CMK (cell line): ENCODE results near the gene NELL1.

Experiments used
- DNase-seq: peaks from one replicate; pipeline ENCODE4 v3.0.0-alpha.2; 2010; ENCODE audit warnings: low read depth

The NELL1 gene

DNA sequence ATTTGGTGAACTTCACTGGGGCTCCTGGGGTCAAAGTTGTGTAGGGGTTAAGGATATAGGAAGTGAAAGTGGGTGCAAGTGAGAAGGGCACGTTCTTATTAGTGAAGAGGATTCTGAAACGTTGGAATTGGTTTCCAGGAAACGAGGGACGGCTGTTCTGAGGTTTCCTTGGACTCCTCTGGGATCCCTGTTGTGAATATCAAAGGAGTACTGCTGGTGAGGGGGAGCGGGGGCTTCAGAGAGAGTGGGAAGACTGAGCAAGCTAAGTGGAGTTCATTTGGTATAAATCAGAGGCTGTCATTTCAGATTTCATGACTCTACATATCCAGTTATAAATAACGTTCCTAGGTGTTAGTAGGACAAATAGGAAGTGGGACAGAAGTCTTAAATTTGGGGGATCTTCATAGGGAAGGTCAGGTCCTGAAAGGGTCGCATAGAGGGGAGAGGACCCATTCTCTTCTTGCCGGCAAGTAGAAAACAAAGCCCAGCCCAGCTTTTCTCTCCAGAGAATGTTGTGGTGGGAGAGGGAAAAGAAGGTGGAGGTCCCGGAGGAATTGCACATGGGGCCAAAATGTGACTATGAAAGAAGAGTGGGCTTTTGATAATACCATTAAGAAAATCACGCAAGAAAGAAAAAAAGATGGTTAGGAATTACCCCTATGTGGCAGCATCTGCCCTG is 1.1 kb upstream of the NELL1 start:
- DNase-seq = no peak

DNA sequence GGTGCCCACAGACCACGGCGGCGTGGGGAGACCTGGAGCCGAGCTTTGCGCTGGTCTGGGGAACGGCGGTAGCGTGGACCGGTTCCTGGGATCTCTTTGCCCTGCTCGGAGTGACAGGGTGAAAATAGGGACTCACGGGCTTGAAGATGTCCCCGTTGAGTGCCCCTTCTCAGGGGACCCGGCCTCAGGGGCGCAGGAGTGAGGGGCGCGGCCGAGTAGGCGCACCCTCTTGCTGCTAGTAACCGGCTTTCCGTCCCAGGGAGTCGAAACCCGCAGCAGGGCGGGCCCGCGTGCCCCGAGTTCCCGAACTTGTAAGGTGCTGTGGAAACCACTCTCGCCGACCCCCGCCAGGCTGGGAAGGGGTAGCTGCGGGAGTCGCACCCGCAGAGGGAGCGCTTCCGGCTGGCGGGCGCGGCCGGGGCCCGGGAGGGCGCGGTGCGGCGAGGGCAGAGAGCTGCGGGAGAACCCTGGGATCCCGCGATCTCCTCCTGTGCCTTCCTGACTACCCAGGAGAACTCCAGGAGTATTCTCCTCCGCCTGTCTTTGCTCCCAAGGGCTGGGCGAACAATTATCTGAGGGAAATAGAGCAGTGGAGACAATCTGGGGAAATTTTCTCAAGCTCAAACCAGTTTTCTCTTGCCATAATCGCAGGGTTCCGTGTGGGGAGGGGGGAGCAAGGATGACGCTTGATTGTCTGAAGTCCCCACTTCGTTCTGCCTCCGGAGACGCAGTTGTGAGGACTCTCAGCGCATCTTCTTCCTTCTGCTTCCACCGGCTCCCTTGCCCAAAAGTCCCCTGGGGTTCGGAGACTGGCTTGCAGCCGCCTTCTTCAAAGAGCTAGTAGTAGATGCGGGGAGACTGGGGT is 666 bp downstream of the NELL1 start:
- no peak for DNase-seq

DNA sequence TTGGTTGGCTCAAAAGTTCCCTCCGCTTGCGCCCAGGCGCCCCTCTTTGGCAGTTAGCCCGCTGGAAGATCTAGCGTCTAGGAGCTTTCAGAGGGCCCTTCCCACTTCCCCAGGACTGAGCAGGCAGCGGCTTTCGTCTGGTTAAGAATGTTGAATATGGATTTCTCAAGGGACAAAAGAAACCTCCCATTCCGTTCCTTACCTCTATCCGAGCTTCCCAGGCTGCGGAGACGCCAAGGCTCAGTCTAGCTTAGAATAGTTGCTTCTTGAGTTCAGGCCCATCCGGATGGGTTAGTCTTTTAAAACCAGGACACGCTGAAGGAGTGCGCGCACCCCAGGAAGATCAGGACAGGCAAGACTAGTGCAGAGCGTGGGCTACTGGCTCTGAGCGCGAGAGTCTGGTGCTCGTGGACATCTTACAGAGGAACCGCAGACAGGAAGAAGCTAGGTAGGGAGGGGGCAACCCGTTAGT is 1.6 kb downstream of the NELL1 start:
- no peak for DNase-seq

DNA sequence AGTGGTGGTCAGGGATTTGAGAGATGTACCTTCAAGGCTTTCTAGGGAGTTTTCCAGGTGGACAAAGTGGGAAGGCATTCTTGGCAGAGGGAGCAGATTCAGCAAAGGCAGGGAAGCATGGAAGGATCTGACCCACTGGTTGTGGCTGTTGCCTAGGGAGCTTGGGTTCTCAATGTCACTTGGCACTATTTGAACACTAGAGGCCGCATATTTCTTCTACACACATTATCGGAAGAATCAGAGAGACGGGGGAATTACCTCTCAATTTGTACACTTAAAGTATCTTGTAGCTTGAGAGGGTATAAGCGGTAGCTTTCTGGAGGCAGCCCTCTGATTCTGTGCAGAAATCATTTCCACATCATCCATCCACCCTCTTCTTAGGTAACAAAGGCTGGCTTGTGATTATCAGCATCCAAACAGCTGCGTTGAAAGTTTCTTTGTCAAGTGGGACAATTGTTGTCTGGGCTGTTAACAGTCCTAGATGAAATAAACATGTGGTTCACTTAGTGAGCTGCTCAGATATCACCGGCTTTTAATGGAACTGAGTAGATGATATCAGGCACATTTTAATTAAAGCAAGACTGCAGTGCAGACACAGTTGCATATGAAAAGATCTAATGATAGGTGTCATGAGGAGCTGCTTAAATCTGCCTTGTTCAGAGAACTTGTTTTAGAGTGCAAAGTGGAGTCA is 2.6 kb downstream of the NELL1 start:
- no peak for DNase-seq

DNA sequence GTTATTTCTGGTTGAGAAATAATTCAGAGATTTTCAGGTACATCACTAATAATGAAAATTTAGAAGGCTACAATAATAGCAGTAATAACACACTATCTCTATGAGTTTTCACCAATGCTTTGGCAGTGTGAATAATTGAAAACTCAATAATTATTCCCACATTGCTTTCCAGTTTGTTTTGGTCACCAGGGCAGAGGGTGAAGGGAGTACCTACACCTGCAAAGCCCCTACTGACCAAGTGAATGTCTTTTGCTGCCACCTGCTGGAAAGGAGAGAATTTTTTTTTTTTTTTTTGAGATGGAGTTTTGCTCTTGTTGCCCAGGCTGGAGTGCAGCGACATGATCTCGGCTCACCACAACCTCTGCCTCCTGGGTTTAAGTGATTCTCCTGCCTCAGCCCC is 3.2 kb downstream of the NELL1 start:
- no peak for DNase-seq

DNA sequence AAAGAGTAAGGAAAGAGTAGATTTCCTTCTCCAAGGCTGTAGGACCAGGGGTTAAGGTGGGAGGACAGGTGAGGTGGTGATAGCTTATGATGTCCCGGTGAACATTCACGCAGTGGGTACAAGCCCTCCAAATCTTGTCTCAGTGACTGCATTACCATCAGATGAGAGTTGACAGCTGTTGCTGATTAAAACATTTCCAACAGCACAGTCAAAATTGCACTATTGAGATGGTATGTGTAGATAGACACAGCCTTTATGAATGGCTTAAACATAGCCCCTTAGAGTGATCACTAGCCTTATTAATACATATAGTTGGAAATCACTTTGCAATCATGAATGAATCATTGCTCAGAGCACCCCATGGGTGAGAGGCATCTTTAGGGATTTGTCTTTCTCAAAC is 7.3 kb downstream of the NELL1 start:
- DNase-seq = no peak

DNA sequence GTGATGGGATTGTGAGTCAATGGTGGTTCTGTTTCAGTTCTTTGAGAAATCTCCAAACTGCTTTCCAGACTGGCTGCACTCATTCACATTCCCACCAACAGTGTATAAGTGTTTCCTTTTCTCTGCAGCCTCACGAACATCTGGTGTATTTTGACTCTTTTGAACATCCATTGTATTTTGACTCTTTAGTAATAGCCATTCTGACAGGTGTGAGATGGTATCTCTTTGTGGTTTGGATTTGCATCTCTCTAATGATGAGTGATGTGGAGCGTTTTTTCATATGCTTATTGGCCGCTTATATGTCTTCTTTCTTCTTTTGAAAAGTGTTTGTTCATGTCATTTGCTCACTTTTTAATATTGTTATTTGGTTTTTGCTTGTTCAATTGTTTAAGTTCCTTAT is 19.4 kb downstream of the NELL1 start:
- no peak for DNase-seq

DNA sequence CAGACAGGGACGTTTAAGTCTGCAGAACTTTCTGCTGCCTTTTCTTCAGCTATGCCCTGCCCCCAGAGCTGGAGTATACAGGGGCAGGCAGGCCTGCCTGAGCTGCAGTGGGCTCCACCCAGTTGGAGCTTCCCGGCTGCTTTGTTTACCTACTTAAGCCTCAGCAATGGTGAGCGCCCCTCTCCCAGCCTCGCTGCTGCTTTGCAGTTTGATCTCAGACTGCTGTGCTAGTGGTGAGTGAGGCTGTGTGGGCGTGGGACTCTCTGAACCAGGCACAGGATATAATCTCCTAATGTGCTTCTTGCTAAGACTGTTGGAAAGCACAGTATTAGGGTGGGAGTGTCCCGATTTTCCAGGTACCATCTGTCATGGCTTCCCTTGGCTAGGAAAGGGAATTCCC is 38.5 kb downstream of the NELL1 start:
- DNase-seq = no peak

DNA sequence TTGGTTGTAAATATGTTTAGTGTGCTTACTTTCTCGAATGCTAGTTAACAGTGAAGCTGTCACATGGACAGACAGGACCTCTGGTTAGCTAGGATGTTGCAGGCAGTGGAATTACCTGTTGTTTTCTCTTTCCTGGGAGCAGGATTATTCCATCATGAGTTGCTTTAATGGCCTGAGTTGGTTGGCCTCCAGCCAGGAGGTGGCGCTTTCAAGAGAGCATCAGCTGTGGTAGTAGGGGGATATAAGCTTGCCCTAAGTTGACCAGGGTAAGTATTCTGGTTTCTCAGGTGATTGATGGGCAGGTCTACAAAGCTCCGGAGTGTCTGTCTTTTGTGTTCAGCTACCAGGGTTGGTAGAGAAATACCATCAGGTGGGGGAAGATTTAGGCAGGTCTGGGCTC is 43.5 kb downstream of the NELL1 start:
- DNase-seq = no peak

DNA sequence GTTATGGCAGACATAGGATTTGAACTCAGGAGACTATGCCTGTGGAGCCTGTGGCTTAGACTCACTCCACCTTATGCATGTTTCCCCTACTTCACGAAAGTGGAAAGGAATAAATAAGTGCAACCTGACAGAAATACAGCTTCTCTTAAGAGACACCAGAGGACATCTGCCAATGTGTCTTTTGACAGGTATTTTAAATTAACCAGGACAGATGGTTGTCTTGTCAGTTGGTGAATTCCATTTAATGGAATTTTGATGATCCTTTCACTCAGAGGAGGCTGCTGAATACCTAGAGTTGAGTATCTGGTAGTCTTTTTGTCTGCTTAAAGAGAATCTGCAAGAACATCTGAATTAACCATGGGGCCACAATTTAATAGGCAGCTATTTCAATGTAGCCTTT is 46.1 kb downstream of the NELL1 start:
- no peak for DNase-seq

DNA sequence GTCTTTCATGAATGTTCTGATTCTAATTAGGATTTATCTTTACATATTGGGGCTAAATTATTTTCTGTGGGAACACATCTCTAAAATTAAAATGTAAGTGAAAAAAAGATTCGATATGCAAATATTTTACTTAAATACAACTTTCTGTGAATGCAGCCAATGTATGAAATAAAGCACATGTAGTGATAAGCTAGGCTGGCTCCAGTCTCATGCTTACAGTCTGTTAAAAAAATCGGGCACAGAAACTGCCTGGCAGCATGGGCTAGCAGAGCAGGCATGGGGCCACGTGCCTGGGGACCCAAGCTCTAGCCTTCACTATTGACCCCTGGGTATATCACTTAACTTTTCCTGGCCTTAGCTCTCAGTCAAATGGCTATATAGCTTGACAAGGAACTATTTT is 46.5 kb downstream of the NELL1 start:
- DNase-seq = no peak

DNA sequence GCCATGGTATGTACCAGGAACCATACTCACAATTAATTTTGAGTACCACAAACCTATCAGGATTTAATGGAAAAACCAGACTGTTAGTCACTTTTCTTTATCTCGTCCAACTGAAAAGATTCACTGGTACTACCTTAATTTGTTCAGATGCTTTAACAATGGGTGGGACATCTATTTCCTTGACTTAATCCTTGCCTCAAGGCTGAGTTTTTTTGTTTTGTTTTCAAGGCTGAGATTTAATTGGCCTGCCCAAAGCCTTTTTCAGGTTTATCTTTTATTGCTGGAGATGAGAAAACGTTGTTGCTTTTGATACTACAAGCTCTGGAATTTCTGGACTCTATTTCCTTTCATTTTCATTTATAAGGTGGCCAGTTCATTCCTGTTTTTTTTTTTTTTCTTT is 50.4 kb downstream of the NELL1 start:
- no peak for DNase-seq

DNA sequence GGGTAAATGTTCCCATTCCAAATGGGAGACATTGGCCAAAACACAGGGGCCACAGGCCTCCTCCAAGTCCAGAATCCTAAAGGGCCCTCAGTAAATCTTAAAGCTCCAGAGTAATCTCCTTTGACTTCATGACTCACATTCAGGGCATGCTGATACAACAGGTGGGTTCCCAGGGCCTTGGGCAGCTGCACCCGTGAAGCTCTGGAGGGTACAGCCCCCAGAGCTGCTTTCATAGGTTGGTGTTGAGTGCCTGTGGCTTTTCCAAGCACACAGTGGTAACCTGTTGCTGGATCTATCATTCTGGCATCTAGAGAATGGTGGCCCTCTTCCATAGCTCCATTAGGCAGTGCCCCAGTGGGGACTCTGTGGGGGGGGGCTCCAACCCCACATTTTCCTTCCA is 54.0 kb downstream of the NELL1 start:
- DNase-seq = no peak

DNA sequence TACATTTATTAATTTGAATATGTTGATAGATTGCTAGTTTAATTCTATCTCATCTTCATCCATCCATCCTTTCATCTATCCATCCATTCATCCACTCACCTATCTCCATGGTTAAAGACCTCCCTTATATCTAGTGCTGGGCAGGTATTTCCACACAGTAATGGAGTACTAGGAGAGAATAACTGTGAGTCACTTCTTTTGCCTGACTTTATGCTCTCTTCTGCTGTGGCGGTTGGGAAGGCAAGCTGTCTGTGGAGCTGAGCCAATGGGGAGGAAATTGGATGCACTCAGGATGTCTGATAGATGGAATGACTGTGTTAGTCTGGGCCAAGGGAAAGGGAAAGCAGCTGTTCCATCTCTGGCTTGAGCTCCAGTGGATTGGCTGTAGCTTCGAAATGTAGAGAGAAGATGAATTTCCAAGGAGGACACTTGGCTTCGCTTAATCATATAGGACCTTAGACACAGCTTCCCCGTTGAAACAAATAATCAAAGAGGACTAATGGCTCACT is 60.3 kb downstream of the NELL1 start:
- DNase-seq = no peak

DNA sequence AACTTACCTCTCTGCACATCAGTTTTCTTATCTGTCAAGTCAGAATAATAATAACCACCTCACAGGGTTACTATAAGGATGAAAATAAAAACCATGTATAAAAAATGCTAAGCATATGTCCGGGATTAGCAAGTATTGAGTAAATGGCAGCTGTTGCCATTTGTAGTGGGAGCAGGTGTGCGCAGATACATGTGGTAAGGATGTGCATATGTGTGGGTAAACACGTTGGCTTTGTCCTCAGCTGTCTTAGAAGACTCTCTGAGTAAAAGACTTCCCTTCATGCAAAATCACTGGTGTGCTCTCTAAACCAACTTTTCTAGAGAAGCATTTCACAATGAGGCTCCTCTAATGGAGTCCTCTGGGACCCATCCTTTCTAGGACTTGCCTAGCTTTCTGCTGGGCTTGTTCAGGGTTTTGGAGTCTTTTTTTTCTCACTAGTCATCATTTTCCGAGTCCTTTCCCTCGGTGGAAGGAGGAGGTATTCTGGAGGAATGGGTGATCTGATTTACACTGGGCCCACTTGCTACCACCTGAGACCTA is 62.4 kb downstream of the NELL1 start:
- DNase-seq = no peak

DNA sequence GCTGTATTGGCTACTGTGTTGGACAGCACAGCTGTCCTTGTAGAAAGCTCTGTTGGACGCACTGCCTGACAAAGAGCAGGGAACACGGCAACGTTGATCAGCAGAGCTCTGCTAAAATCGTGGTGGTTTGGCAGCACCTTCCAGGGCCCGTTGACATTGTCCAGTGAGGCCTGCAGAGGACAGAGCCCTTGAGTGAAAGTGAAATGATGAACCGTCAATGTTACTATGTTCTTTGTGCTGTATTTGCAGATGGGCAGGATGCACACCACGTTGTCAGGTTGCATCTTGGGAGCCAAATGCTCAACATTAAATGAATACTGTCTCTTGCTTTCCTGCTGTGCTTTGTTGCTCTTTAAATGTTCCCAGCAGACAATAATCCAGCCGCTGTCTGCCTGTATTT is 69.7 kb downstream of the NELL1 start:
- DNase-seq = no peak

DNA sequence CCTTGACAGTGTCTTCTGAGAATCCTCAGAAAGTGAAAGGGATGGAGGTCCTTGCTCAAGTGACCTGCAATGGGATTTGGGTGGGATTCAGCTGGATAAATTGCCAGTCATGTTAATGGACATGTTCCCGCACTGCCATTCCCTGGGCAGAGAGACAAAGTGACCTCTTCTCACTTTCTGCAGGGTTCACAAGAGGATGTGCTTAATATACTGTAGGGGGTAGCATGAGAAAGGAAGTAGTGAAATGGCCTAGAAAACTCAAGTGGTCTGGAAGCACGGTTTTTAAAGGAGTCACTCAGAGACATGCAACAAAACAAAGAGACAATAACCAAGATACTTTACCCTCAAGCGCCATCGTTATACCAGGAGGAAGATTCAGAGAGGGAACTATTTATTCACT is 70.2 kb downstream of the NELL1 start:
- no peak for DNase-seq

DNA sequence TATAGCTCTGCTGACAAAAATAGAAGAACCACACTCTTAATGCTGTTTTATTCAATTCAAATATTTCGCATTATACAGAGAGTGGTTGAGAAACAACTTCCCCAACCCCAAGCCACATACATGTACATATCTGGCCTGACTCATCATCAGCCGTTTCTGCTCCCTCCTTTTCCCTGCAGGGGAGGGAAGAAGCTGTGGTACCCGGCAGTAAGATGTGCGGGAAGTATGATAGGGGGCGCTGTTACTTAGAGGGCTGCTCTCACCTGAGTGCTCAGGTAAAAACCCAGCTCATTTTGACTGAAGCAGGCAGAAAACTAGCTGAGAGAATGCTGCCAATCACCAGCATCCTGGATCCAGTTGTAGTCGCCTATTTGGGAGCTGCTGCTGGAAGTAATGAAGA is 85.5 kb downstream of the NELL1 start:
- DNase-seq = no peak

DNA sequence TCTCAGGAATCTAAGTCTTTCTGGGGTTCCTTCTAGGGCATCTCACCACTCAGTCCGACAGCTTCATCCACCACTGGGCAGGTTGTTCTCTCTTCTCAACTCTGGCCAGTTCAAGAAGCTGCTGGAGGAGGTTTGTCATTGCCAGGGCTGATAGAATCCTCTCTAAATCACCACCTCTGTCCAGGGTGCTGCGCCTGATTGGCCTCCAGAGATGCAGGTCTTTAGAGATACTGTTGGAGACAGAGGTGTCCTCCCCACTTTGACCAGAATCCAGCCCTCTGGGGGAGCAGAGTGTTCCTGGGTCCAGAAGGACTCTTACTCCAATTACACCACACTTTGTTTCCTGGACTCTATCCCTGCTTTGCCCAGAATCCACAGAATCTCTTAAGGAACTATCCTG is 90.2 kb downstream of the NELL1 start:
- DNase-seq = no peak

DNA sequence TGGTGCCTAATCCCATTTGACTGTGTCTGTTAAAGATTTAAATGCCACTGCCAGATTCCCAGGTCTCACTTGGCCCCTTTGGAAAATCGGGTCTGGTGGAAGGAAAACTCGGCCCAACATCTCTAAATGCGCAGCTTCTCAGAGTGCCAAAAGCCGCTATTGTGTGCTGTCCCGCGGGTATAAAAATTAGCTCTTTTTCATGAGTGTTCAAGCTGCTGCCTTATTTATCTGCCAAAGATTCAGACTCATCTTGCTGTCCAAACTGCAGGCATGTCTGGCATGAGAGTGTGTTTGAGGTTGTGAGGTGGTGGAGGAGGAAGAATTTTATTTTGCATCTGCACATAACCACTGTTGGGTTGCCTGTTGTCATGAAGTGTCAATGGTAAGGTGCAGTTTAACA is 91.4 kb downstream of the NELL1 start:
- no peak for DNase-seq

DNA sequence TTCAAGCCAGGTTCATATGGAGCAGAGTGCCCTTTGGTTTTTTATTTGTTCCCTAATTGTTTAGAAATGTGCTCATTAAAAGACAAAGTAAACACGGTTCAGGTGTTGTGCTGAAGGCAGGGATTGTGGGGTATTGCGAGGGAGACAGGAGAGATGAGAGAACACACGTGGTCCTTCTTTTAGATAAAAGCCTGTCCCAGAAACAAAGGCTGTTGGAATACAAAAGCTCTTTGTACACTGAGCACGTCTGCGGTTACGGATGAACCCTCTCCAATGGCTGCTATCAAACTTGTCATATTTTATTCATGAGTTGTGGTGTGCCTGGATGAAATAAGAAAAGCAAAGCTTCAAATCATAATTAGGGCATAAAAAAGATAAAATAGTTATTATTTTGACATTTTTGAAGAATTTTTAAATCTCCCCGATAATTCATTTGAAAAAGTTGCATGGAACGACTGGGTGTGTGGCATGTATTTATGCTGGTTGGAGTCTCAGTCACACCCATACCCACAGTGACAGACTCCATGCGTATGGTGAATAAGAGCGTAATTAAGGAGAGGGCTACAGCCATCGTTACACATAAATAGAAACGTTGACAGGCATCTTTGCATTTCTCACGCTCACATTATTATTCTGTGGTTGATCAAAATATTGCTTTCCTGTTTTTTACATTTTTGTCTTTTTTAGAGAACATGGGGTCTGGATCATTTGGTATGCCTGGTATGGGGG is 92.9 kb downstream of the NELL1 start:
- no peak for DNase-seq

DNA sequence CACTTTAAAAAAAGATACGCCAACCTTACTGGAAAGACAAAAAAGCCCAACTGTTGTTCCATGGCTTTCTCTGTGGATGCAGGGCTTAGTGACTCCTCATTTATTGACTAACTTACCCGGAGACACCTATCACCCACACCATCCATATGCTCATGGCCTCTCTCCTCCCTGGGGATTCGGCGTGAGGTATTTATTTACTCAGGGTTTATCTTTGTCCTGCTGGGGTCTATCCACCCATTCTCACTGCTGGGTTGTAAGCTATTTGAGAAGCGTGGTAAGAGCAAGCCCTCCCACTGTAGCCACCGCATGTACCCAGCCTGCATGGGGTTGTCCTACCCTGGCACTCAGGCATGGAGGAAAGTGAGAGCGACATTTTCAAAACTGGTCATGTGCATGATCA is 93.6 kb downstream of the NELL1 start:
- no peak for DNase-seq
